K562 (cell line): ENCODE results near the gene C22orf39. TPM values are rescaled to one million over a fixed set of nuclear protein-coding genes. Genes with fewer than 3 reads are reported as not detected.

ENCODE experiments used
- ATF1 ChIP-seq, 2 experiments: fragments of 450-650 bp in 1 of 2; IDR thresholded peaks; 2 replicates each; pipeline ENCODE4 v1.6.1; 2016; ENCODE audit warnings: missing compliant biosample characterization in 1 of 2, missing genetic modification characterization in 1 of 2
- CREBBP ChIP-seq: IDR thresholded peaks from one replicate; pipeline ENCODE4 v1.6.1; 2012; ENCODE audit warnings: low read depth, mild to moderate bottlenecking, control low read depth, inconsistent platforms, low read length
- HMGN3 ChIP-seq: IDR thresholded peaks from 2 replicates; pipeline ENCODE4 v1.6.1; 2011; ENCODE audit warnings: borderline replicate concordance, low read depth, mild to moderate bottlenecking, mixed read lengths, low read length; ENCODE audit not compliant: insufficient read length; ENCODE audit errors: extremely low read depth
- HSF4 ChIP-seq: fragments of 250-450 bp; sonication (Bioruptor Pico); IDR thresholded peaks from 2 replicates; pipeline ENCODE4 v2.1.2; 2022; ENCODE audit warnings: mild to moderate bottlenecking, moderate library complexity, borderline replicate concordance
- MAZ ChIP-seq, 2 experiments: fragments of 450-650 bp in 1 of 2; sonication (generic) in 1 of 2; formaldehyde crosslinking; IDR thresholded peaks in 1 of 2; conservative IDR thresholded peaks in 1 of 2; 2 replicates each; pipeline versions ENCODE4 v1.4.0 to v1.5.0; 2020; ENCODE audit warnings: mild to moderate bottlenecking in 1 of 2, missing genetic modification reagents in 1 of 2
- MYC ChIP-seq, 2 experiments: fragments of 250-450 bp in 1 of 2; sonication (Bioruptor Pico) in 1 of 2; IDR thresholded peaks; 2 replicates each; pipeline versions ENCODE4 v1.5.1 to v1.6.1; 2012 to 2021; ENCODE audit warnings: low read depth in 2 of 2, borderline replicate concordance in 1 of 2, improper control_type of control experiment in 1 of 2, low read length in 1 of 2, mild to moderate bottlenecking in 1 of 2, moderate library complexity in 1 of 2
- NFYB ChIP-seq: IDR thresholded peaks from 2 replicates; pipeline ENCODE4 v1.6.1; 2011; ENCODE audit warnings: mild to moderate bottlenecking, moderate library complexity; ENCODE audit not compliant: insufficient read length; ENCODE audit errors: extremely low read depth
- RBBP5 ChIP-seq: fragments of 200-600 bp; sonication (generic); IDR thresholded peaks from 2 replicates; pipeline ENCODE4 v1.6.1; 2012; ENCODE audit warnings: borderline replicate concordance, mild to moderate bottlenecking, low read length, control low read depth, inconsistent platforms; ENCODE audit not compliant: insufficient read depth, poor library complexity, severe bottlenecking
- TAF9B ChIP-seq: fragments of 450-650 bp; IDR thresholded peaks from 2 replicates; pipeline ENCODE4 v1.6.1; 2018; ENCODE audit warnings: mild to moderate bottlenecking; ENCODE audit not compliant: partially characterized antibody
- TEAD2 ChIP-seq: fragments of 450-650 bp; IDR thresholded peaks from 2 replicates; pipeline ENCODE4 v1.6.1; 2016; ENCODE audit warnings: missing genetic modification characterization, control low read depth, missing compliant biosample characterization
- ZBTB17 ChIP-seq: fragments of 450-650 bp; formaldehyde crosslinking; IDR thresholded peaks from 2 replicates; pipeline ENCODE4 v1.4.0; 2020; ENCODE audit warnings: mild to moderate bottlenecking
- ZNF263 ChIP-seq: sonication (generic); formaldehyde crosslinking; IDR thresholded peaks from 2 replicates; pipeline ENCODE4 v1.8.0; 2022; ENCODE audit warnings: mild to moderate bottlenecking, missing genetic modification reagents, borderline replicate concordance
- ZNF445 ChIP-seq: fragments of 250-450 bp; sonication (Bioruptor Pico); IDR thresholded peaks from 2 replicates; pipeline ENCODE4 v1.4.0; 2020; ENCODE audit warnings: low read depth, mild to moderate bottlenecking, moderate library complexity
- ZNF707 ChIP-seq: fragments of 250-450 bp; sonication (Bioruptor Pico); conservative IDR thresholded peaks from 2 replicates; pipeline ENCODE4 v1.8.0; 2022; ENCODE audit warnings: inconsistent platforms, mild to moderate bottlenecking, moderate library complexity
- ZNF766 ChIP-seq: fragments of 200-800 bp; sonication (Bioruptor generic); conservative IDR thresholded peaks from 2 replicates; pipeline ENCODE4 v1.6.1; 2016; ENCODE audit warnings: missing genetic modification characterization, missing compliant biosample characterization
- polyA plus RNA-seq, 8 experiments: library from polyadenylated mRNA; depleted of rRNA in 4 of 8; stranded (reverse) in 5 of 8; unstranded in 3 of 8; fragments of >200 nt; fragmentation: Nextera tagmentation in 2 of 8; fragmentation: Illumina TruSeq in 1 of 8; extraction: Ambion mirVana in 2 of 8; extraction: Trizol in 1 of 8; gene quantifications; 2 replicates each; pipeline versions ENCODE4 v1.2.1 to v1.2.3, GENCODE V29; 2011 to 2014; ENCODE audit warnings: inconsistent platforms in 1 of 8, missing spikeins in 1 of 8
- total RNA-seq, 7 experiments: library from RNA; depleted of rRNA in 6 of 7; stranded (reverse); fragments of >200 nt in 6 of 7; fragmentation: Illumina TruSeq in 2 of 7; extraction: Trizol in 2 of 7; gene quantifications; 2 replicates each; pipeline versions ENCODE4 v1.2.1 to v1.2.3, GENCODE V29; 2011 to 2021; ENCODE audit warnings: low replicate concordance in 1 of 7
- TF ChIP-seq, protein P1 (sequence below): fragments of 450-650 bp; formaldehyde crosslinking; IDR thresholded peaks from 2 replicates; pipeline ENCODE4 v1.4.0; 2022; ENCODE audit warnings: mild to moderate bottlenecking, moderate library complexity
- TF ChIP-seq, protein P2 (sequence below): fragments of 450-650 bp; formaldehyde crosslinking; IDR thresholded peaks from 2 replicates; pipeline ENCODE4 v1.4.0; 2022; ENCODE audit warnings: missing genetic modification characterization
- TF ChIP-seq, protein P3 (sequence below): sonication (generic); formaldehyde crosslinking; IDR thresholded peaks from 2 replicates; pipeline ENCODE4 v1.8.1; 2023; ENCODE audit warnings: missing genetic modification reagents, mild to moderate bottlenecking, borderline replicate concordance

The C22orf39 gene
- total and polyA plus RNA-seq, 9 of the 15 experiments (the other 6 are each of a cell fraction or from before 2014, with no cell fraction given) = 20.4 to 139 (median 66.8) TPM

- TF ChIP-seq, protein P1, sequence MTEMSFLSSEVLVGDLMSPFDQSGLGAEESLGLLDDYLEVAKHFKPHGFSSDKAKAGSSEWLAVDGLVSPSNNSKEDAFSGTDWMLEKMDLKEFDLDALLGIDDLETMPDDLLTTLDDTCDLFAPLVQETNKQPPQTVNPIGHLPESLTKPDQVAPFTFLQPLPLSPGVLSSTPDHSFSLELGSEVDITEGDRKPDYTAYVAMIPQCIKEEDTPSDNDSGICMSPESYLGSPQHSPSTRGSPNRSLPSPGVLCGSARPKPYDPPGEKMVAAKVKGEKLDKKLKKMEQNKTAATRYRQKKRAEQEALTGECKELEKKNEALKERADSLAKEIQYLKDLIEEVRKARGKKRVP (CRISPR knock-in tag) = peak; percentile 85
- TF ChIP-seq RBBP5 = peak; percentile 98
- TF ChIP-seq, protein P2, sequence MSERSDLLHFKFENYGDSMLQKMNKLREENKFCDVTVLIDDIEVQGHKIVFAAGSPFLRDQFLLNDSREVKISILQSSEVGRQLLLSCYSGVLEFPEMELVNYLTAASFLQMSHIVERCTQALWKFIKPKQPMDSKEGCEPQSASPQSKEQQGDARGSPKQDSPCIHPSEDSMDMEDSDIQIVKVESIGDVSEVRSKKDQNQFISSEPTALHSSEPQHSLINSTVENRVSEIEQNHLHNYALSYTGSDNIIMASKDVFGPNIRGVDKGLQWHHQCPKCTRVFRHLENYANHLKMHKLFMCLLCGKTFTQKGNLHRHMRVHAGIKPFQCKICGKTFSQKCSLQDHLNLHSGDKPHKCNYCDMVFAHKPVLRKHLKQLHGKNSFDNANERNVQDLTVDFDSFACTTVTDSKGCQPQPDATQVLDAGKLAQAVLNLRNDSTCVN = 0 out of 2 replicates have a peak, but pooled peaks have one; percentile 39
- TF ChIP-seq MAZ (CRISPR knock-in tag; conservative IDR thresholded peaks at IDR 0.05 in 1 of 2, IDR thresholded peaks at IDR 0.05 in 1 of 2) = peak in 1 of 2 experiments; percentile 76; a peak in 2 of 4 replicates
- TF ChIP-seq, protein P3, sequence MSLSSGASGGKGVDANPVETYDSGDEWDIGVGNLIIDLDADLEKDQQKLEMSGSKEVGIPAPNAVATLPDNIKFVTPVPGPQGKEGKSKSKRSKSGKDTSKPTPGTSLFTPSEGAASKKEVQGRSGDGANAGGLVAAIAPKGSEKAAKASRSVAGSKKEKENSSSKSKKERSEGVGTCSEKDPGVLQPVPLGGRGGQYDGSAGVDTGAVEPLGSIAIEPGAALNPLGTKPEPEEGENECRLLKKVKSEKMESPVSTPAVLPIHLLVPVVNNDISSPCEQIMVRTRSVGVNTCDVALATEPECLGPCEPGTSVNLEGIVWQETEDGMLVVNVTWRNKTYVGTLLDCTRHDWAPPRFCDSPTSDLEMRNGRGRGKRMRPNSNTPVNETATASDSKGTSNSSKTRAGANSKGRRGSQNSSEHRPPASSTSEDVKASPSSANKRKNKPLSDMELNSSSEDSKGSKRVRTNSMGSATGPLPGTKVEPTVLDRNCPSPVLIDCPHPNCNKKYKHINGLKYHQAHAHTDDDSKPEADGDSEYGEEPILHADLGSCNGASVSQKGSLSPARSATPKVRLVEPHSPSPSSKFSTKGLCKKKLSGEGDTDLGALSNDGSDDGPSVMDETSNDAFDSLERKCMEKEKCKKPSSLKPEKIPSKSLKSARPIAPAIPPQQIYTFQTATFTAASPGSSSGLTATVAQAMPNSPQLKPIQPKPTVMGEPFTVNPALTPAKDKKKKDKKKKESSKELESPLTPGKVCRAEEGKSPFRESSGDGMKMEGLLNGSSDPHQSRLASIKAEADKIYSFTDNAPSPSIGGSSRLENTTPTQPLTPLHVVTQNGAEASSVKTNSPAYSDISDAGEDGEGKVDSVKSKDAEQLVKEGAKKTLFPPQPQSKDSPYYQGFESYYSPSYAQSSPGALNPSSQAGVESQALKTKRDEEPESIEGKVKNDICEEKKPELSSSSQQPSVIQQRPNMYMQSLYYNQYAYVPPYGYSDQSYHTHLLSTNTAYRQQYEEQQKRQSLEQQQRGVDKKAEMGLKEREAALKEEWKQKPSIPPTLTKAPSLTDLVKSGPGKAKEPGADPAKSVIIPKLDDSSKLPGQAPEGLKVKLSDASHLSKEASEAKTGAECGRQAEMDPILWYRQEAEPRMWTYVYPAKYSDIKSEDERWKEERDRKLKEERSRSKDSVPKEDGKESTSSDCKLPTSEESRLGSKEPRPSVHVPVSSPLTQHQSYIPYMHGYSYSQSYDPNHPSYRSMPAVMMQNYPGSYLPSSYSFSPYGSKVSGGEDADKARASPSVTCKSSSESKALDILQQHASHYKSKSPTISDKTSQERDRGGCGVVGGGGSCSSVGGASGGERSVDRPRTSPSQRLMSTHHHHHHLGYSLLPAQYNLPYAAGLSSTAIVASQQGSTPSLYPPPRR (CRISPR knock-in tag) = no peak
- peak; percentile 68 for TF ChIP-seq HSF4 (CRISPR knock-in tag)
- TF ChIP-seq TAF9B = no peak
- TF ChIP-seq ZBTB17 (CRISPR knock-in tag) = peak; percentile 80
- TF ChIP-seq HMGN3 = peak; percentile 95
- TF ChIP-seq MYC (IDR thresholded peaks at IDR 0.05; ENCODE audit: low read depth, low read length) = peak; percentile 73
- no peak; the same call in 1 of the 2 replicates for TF ChIP-seq MYC (CRISPR knock-in tag; IDR thresholded peaks at IDR 0.05; ENCODE audit: borderline replicate concordance, low read depth)
- TF ChIP-seq ZNF263 (CRISPR knock-in tag) = no peak
- no peak for TF ChIP-seq CREBBP
- TF ChIP-seq ATF1 (CRISPR knock-in tag; IDR thresholded peaks at IDR 0.05) = no peak; the same call in 1 of the 2 replicates
- peak; percentile 98 for TF ChIP-seq ATF1 (tag; IDR thresholded peaks at IDR 0.05)
- TF ChIP-seq ZNF445 (CRISPR knock-in tag) = peak; percentile 74; the same call in 1 of the 2 replicates
- 0 out of 2 replicates have a peak, but pooled peaks have one; percentile 49 for TF ChIP-seq ZNF707 (CRISPR knock-in tag)
- TF ChIP-seq TEAD2 (tag) = peak; percentile 69; the same call in 1 of the 2 replicates
- peak; percentile 75 for TF ChIP-seq NFYB
- TF ChIP-seq ZNF766 = peak; percentile 90
Observed at GRCh38 chr22:19396934-19397733, 50.4 kb downstream of the C22orf39 start (continued).
